HG02840 (cell line): ENCODE results near the gene CDX4.
"Not testable (repeated sequence)": the region's sequence is repeated elsewhere in the genome, so short reads cannot be mapped to it uniquely, and the experiment has no call there.

Experiments
- ATAC-seq: cut with Tn5 transposase; IDR thresholded peaks from one replicate; pipeline ENCODE4 v1.9.1; 2021; ENCODE audit warnings: mild to moderate bottlenecking, moderate library complexity, moderate number of reproducible peaks; ENCODE audit not compliant: unreplicated experiment, low FRiP score

The CDX4 gene, protein sequence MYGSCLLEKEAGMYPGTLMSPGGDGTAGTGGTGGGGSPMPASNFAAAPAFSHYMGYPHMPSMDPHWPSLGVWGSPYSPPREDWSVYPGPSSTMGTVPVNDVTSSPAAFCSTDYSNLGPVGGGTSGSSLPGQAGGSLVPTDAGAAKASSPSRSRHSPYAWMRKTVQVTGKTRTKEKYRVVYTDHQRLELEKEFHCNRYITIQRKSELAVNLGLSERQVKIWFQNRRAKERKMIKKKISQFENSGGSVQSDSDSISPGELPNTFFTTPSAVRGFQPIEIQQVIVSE

DNA sequence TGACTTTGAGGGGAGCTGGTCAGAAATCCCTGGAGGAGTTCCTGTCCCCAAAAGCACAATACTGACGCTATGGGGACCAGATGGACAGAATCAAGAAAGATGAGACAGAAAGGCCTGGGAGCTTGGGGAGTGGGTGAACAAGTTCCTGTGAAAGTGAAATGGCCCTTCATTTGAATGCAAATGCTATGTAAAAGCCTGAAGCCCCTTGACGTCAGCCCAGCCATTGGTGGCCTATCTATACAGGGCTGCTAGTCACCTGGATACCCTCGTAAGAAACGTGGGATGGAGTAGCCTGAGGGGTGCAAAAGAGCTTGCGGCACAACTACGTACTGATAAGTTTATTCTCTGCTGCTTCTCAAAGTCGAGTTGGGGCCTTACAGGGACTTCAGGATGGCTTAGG, at the start of gene CDX4:
Gene CDX4, plus strand, starts transcription at position 223 of the 400 bp plus-strand sequence. CDS start 201 bp downstream, outside the sequence.
- no peak for ATAC-seq

DNA sequence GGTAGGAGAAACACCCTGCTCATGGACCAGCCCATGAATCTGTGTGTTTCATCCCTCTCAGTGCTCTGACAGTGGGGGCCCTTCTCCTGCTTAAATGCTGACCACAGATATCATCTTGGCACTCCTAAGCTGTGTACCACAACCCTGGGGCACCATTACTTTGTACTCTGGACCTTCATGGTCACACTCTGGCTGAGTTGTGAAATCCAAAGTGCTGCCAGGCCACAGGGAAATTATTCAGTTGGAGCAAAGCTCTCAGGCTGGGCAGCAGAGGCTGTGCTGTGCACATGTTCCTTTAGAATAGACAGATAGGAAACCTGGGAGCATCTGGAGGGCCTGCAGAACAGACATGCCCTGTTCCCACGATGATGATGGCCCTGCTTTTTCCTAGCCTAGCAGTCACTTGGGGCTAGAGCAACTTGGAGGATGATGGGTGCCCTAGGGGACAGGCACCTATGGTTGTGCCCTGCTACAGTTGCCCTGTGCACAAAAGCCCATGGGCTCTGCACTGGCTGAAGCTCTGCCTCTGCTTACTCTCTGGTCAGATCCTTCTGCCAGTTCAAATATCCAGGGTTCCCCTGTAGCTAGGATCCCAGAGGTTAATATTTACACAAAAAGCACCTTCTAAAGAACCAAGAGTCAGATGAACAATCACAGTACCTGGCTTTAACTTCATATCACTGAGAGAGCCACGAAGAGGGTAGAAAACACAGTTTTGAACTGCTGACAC, 48.5 kb upstream of the CDX4 start:
- ATAC-seq = no peak

DNA sequence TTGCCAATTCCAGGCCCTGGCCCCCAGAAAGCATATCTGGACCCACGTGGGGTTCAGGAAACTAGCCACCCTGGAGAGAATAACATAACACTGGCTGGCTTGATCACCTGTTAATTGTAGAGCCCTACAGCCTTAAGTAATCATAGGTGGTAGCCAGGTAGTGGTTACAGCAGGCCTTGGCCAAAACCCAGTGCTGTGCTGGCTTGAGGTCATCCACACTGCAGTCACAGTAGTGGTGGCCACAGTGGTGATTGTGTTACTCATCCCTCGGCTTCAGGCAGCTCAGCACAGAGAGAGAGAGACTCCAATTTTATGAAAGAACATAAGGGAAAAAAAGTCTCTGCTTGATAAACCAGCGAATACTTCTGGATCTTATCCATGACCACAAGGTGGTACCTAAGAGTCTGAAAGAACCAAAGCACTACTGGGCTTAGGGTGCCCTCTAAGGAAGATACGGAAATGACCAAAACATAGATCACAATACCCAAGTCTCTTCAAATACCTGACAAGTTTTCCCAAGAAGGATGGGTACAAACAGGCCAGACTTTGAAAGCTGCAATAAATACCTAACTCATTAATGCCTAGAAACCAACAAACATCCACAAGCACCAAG, 46.6 kb upstream of the CDX4 start:
- no peak for ATAC-seq

DNA sequence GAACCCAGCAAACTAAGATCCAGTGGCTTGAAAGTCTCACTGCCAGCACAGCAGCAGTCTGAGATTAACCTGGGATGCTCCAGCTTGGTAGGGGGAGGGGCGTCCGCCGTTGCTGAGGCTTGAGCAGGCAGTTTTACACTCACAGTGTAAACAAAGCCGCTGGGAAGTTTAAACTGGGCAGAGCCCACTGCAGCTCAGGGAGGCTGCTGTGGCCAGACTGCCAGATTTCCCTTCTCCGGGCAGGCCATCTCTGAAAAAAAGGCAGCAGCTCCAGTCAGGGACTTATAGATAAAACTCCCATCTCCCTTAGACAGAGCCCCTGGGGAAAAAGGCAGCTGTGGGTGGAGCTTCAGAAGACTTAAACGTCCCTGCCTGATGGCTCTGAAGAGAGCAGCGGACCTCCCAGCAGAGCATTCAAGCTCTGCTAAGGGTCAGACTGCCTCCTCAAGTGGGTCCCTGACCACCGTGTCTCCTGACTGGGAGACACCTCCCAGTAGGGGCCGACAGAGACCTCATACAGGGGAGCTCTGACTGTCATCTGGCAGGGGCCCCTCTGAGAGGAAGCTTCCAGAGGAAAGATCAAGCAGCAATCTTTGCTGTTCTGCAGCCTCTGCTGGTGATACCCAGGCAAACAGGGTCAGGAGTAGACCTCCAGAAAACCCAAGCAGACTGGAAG, 45.1 kb upstream of the CDX4 start:
- ATAC-seq = no peak

DNA sequence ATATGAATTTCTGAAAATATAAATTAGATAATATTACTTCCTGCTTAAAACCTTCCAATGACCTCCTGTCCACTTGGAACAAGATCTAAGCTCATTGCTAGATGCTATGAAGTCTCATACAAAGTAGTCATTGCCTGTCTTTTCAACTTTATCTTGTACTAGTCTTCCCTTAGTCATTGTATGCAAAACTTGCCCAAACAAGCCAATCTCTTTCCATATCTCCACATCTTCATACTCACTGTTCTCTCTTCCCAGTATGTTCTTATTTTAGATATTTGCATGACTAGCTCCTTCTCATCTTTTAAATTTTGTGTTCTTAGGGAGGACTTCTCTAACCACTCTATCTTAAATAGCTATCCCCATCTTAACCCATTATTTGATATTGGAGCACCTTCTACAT, 33.9 kb upstream of the CDX4 start:
- ATAC-seq = no peak

DNA sequence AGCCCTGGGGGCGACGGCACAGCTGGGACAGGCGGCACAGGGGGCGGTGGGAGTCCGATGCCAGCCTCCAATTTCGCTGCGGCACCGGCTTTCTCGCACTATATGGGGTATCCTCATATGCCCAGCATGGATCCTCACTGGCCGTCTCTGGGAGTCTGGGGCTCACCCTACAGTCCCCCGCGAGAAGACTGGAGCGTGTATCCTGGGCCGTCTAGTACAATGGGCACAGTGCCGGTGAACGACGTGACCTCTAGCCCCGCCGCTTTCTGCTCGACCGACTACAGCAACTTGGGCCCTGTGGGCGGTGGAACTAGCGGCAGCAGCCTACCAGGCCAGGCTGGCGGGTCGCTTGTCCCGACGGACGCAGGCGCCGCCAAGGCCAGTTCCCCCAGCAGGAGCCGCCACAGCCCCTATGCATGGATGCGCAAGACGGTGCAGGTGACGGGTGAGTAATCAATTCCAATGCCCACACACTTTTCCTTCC, 500 bp downstream of the CDX4 start:
- no peak for ATAC-seq

DNA sequence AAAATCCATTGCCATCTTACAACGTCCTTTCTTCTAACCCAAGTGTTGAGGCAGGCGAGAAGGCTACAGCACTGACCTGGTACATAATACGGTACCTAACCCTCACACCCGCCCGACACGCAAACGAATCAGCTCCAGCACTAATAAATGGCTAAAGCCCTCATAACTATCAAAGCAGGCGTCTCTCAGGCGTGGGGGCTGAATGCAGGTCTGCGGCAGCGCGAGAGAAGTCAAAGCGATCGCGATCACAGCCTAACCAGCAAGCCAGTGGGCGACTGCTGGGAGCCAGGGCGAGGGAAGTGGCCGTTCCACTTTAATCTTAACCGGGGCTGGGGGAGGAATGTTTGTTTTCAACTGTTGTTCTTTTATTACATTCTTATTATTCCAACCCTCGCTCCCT, 1.5 kb downstream of the CDX4 start:
- no peak for ATAC-seq

DNA sequence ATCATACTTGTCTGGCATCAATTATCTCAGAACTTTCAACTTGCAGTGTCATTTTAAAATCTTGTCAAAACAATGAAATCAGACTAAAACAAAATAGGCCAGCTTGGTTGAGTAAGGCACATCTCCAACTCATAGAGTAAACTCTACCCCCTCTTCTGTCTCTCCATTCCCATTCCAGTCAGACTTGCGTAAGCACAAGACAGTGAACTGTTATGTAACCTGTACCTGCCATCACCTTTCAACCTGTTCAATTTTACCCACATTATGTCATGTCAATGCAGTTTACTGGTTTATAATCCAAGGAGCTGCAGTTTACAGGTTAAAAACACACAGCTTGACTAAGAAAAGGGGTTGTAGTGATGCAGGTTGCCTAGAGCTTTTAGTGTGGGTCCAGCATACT, 8.3 kb downstream of the CDX4 start:
- ATAC-seq = no peak

DNA sequence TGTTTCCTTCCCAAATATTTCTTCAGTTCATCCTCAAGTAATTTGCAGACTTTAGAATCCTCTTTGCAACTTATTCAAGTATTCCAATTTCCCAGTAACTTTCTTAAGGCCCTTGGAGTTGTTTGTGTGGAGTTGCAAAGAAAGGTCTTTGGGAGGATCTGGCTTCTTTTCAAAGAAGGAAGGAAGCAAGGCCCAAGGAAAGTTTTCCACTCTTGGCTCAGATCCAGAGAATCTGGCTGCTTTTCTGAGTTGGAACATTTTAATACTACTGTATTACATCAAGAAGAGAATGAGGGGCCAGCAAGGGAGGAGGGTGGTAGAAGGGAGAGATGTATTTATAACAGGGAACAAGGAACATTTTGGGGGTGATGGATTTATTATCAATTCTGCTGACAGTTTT, 10.5 kb downstream of the CDX4 start:
- ATAC-seq = no peak

DNA sequence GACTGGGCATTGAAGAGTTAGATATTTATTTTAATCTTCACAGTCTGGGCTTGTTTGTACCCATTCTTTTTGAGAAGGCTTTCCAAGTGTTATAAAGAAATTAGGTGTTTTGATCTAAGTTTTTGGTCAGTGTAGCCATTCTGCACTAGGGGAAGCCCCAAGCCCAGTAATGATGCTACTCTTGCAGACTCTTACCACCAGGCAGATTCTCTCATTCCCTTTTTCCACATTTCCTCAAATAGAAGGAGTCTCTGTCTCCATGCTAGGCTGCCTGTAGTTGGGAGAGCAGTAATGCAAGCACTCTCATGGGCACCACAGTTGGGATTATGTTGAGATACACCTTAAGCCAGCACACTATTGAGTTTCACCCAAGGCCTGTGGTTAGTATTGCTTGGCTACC, 21.5 kb downstream of the CDX4 start:
- ATAC-seq = no peak

DNA sequence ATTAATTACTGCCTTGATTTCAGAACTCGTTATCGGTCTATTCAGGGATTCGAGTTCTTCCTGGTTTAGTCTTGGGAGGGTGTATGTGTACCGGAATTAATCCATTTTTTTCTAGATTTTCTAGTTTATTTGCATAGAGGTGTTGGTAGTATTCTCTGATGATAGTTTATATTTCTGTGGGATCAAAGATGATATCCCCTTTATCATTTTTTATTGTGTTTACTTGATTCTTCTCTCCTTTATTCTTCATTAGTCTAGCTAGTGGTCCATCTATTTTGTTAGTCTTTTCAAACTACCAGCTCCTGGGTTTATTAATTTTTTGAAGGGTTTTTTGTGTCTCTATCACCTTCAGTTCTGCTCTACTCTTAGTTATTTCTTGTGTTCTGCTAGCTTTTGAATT, 32.1 kb downstream of the CDX4 start:
- no peak for ATAC-seq

DNA sequence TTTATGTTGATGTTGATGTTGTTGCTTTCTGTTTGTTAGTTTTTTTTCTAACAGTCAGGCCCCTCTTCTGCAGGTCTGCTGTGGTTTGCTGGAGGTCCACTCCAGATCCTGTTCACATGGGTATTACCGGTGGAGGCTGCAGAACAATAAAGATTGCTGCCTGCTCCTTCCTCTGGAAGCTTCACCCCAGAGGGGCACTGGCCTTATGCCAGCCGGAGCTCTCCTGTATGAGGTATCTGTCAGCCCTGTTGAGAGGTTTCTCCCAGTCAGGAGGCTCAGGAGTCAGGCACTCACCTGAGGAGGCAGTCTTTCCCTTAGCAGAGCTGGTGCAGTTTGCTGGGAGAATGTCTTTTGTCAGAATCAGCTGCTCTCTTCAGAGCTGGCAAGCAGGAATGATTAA, 34.7 kb downstream of the CDX4 start:
- no peak for ATAC-seq

DNA sequence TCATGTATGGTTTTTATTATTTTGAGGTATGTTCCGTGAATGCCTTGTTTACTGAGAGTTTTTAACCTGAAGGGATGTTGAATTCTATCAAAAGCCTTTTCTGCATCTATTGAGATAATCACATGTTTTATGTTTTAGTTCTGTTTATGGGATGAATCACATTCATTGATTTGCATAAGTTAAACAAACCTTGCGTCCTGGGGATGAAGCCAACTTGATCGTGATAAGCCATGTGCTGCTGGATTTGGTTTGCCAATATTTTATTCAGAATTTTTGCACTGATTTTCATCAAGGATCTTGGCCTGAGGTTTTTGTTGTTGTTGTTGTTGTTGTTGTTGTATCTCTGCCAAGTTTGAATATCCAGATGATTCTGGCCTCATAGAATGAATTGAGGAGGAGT, 43.8 kb downstream of the CDX4 start:
- ATAC-seq = no peak

DNA sequence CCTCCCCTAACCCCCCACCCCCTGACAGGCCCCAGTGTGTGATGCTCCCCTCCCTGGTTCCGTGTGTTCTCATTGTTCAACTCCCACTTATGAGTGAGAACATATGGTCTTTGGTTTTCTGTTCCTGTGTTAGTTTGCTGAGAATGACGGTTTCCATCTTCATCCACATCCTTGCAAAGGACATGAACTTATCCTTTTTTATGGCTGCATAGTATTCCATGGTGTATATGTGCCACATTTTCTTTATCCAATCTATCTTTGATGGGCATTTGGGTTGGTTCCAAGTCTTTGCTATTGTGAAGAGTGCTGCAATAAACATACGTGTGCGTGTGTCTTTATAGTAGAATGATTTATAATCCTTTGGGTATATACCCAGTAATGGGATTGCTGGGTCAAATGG, 45.3 kb downstream of the CDX4 start:
- not testable (repeated sequence) for ATAC-seq
